Measurements from ENCODE around the gene KAZN.

The KAZN gene

DNA sequence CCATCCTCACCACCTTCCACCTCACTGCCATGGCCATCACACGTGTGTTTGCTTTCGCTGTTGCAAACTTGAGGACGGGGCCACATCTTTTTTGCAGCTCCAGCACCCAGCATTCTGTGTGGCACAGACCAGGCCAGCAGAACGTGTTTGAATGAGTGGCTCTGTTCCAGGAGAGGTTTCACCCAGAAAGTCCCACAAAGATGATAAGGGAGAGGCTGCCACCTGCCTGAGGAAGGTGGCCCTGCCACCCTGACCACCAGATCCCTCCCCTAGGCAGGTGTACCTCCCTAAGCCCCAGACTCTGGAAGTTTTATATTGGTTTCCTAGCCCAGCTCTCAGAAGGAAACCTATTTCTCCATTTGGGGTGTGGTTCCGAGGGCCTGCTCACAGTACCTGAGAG lies 252.1 kb downstream of the KAZN start:
- no peak overlapping the region for H3K27ac ChIP-seq (ENCODE audit: low read length, poor library complexity, severe bottlenecking)
- H3K79me1 ChIP-seq (replicated peaks; ENCODE audit: low read length, poor library complexity, severe bottlenecking) = no peaks in the 10 kb centered on the region
- peaks cover 0 to 7% of the 10 kb centered on the region in 2 experiments for H3K27me3 ChIP-seq (ENCODE audit: control insufficient read depth in 1 of 2, insufficient read depth in 1 of 2, low read length in 2 of 2)
- no peak overlapping the region for H3K14ac ChIP-seq (ENCODE audit: low read length in 2 of 2)
- no peaks in the 10 kb centered on the region for H3K4me1 ChIP-seq (ENCODE audit: control insufficient read depth, insufficient read depth, low read depth, low read length)
- H4K91ac ChIP-seq (ENCODE audit: low read length) = no peak overlapping the region
- H2BK5ac ChIP-seq (ENCODE audit: low read depth, low read length, poor library complexity, severe bottlenecking) = no peak overlapping the region
- H2BK120ac ChIP-seq (ENCODE audit: low read depth, low read length) = no peak overlapping the region
- no peak for DNase-seq
- H3K4me2 ChIP-seq (ENCODE audit: low read length, poor library complexity, severe bottlenecking) = no peak overlapping the region
- H3K36me3 ChIP-seq (ENCODE audit: control insufficient read depth in 1 of 2, insufficient read depth in 2 of 2, low read depth in 1 of 2, low read length in 2 of 2) = no peaks in the 10 kb centered on the region
- WGBS = 94% methylated on average over 5 of the region's 5 CpGs
- H3K4ac ChIP-seq (ENCODE audit: low read depth in 1 of 2, low read length in 2 of 2) = no peak overlapping the region
- H3K9me3 ChIP-seq (ENCODE audit: control insufficient read depth, low read length) = no peaks in the 10 kb centered on the region
- H3K23ac ChIP-seq (ENCODE audit: low read length in 2 of 2) = no peak overlapping the region
- H3K18ac ChIP-seq (ENCODE audit: low read depth in 1 of 2, low read length in 2 of 2) = no peak overlapping the region
- H3K9ac ChIP-seq (ENCODE audit: low read length) = no peak overlapping the region
- H2AFZ ChIP-seq (ENCODE audit: low read depth, low read length) = no peak overlapping the region
- no peak overlapping the region for H3K4me3 ChIP-seq (ENCODE audit: insufficient read depth in 1 of 2, low read depth in 1 of 2, low read length in 2 of 2)
- H2BK12ac ChIP-seq (ENCODE audit: low read length in 2 of 2) = no peak overlapping the region
- H2BK15ac ChIP-seq (ENCODE audit: low read depth, poor library complexity, severe bottlenecking) = no peak overlapping the region
- H4K8ac ChIP-seq (ENCODE audit: low read length) = no peak overlapping the region
- no peak overlapping the region for H2AK5ac ChIP-seq (ENCODE audit: low read length, severe bottlenecking)

DNA sequence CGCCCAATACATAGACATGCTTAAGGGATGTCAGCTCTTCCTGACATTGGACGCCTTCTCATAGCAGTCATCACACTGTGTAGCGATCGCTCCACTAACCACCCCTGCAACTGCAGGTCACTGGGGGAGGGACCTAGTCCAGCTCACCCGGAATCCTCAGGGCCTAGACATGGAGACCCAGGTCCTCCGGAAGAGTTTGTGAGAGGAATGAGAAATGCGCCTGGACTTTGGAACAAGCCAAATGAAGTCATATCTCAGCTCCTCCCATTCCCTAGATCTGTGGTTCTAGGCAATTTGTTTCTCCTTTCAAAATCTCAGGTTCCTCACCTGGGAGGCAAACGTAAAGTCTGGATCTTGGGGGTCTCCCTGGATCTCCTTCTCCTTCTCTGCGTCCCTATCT lies 253.3 kb downstream of the KAZN start:
- Histone ChIP-seq H3K36me3 (ENCODE audit: control insufficient read depth in 1 of 2, insufficient read depth in 2 of 2, low read depth in 1 of 2, low read length in 2 of 2) (no peaks in the 10 kb centered on the region), H3K18ac (ENCODE audit: low read depth in 1 of 2, low read length in 2 of 2) (no peak overlapping the region), H2BK5ac (ENCODE audit: low read depth, low read length, poor library complexity, severe bottlenecking) (no peak overlapping the region), H3K79me1 (replicated peaks; ENCODE audit: low read length, poor library complexity, severe bottlenecking) (no peaks in the 10 kb centered on the region), H3K4me3 (ENCODE audit: insufficient read depth in 1 of 2, low read depth in 1 of 2, low read length in 2 of 2) (no peak overlapping the region), H4K8ac (ENCODE audit: low read length) (no peak overlapping the region), H2BK15ac (ENCODE audit: low read depth, poor library complexity, severe bottlenecking) (no peak overlapping the region), H3K23ac (ENCODE audit: low read length in 2 of 2) (no peak overlapping the region), H3K27ac (ENCODE audit: low read length, poor library complexity, severe bottlenecking) (no peak overlapping the region), H2AK5ac (ENCODE audit: low read length, severe bottlenecking) (no peak overlapping the region), H2BK12ac (ENCODE audit: low read length in 2 of 2) (no peak overlapping the region), H3K4me1 (ENCODE audit: control insufficient read depth, insufficient read depth, low read depth, low read length) (no peaks in the 10 kb centered on the region), H3K9me3 (ENCODE audit: control insufficient read depth, low read length) (no peaks in the 10 kb centered on the region), H3K4ac (ENCODE audit: low read depth in 1 of 2, low read length in 2 of 2) (no peak overlapping the region), H3K14ac (ENCODE audit: low read length in 2 of 2) (no peak overlapping the region), H3K4me2 (ENCODE audit: low read length, poor library complexity, severe bottlenecking) (no peak overlapping the region), H3K9ac (ENCODE audit: low read length) (no peak overlapping the region), H4K91ac (ENCODE audit: low read length) (no peak overlapping the region), H3K27me3 (ENCODE audit: control insufficient read depth in 1 of 2, insufficient read depth in 1 of 2, low read length in 2 of 2) (peaks cover 0 to 9% of the 10 kb centered on the region in 2 experiments), H2BK120ac (ENCODE audit: low read depth, low read length) (no peak overlapping the region), H2AFZ (ENCODE audit: low read depth, low read length) (no peak overlapping the region)
- DNase-seq = no peak
- 93% methylated on average over 8 of the region's 9 CpGs for WGBS

DNA sequence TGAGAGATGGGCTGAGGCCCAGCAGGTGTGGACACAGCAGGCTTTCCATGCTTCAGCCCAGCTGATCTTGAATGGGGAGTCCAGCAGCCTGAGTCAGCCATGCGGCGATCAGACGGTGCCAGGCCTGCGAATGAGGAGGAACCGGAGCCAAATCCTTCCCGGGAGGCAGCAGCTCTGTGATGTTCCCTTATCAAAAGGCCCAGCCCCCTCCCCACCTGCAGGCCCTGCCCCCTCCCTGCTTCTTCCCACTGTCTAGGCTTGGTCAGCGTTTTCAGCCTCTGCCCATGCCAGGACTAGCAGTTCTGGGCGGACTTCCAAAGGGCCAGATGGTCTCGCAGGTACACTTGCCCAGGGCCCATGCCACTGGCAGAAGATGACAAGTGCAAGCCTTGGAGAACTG lies 253.8 kb downstream of the KAZN start:
- Histone ChIP-seq H3K23ac (ENCODE audit: low read length in 2 of 2) (no peak overlapping the region), H3K4me2 (ENCODE audit: low read length, poor library complexity, severe bottlenecking) (no peak overlapping the region), H4K91ac (ENCODE audit: low read length) (no peak overlapping the region), H3K79me1 (replicated peaks; ENCODE audit: low read length, poor library complexity, severe bottlenecking) (no peaks in the 10 kb centered on the region), H2AK5ac (ENCODE audit: low read length, severe bottlenecking) (no peak overlapping the region), H3K4ac (ENCODE audit: low read depth in 1 of 2, low read length in 2 of 2) (no peak overlapping the region), H3K4me3 (ENCODE audit: insufficient read depth in 1 of 2, low read depth in 1 of 2, low read length in 2 of 2) (no peak overlapping the region), H3K9me3 (ENCODE audit: control insufficient read depth, low read length) (no peaks in the 10 kb centered on the region), H3K9ac (ENCODE audit: low read length) (no peak overlapping the region), H3K18ac (ENCODE audit: low read depth in 1 of 2, low read length in 2 of 2) (no peak overlapping the region), H2BK15ac (ENCODE audit: low read depth, poor library complexity, severe bottlenecking) (no peak overlapping the region), H3K4me1 (ENCODE audit: control insufficient read depth, insufficient read depth, low read depth, low read length) (no peaks in the 10 kb centered on the region), H2BK12ac (ENCODE audit: low read length in 2 of 2) (no peak overlapping the region), H3K27me3 (ENCODE audit: control insufficient read depth in 1 of 2, insufficient read depth in 1 of 2, low read length in 2 of 2) (peaks cover 0 to 10% of the 10 kb centered on the region in 2 experiments), H2BK120ac (ENCODE audit: low read depth, low read length) (no peak overlapping the region), H3K14ac (ENCODE audit: low read length in 2 of 2) (no peak overlapping the region), H2BK5ac (ENCODE audit: low read depth, low read length, poor library complexity, severe bottlenecking) (no peak overlapping the region), H2AFZ (ENCODE audit: low read depth, low read length) (no peak overlapping the region), H4K8ac (ENCODE audit: low read length) (no peak overlapping the region), H3K27ac (ENCODE audit: low read length, poor library complexity, severe bottlenecking) (no peak overlapping the region), H3K36me3 (ENCODE audit: control insufficient read depth in 1 of 2, insufficient read depth in 2 of 2, low read depth in 1 of 2, low read length in 2 of 2) (no peaks in the 10 kb centered on the region)
- 83% methylated on average over 9 of the region's 9 CpGs for WGBS
- DNase-seq = no peak

DNA sequence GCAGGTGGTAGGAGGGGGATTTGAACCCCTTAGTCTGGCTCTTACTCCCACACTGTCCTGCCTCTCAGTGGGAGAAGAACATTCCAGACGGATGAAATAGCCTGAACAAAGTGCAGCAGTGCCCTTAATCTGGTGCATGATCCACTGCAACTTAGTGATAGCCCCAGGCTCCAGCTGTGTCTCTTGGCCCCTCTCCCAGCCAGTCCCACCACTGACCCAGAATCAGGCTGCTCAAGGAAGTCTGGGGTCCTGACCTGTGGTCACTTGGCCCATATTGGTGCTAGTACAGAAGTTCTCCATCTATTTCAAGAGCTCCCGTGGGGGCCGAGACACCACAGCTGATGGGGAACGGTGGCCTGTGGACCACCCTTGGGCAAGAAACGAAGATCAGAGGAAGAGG lies 255.0 kb downstream of the KAZN start:
- H3K4me1 ChIP-seq (ENCODE audit: control insufficient read depth, insufficient read depth, low read depth, low read length) = no peaks in the 10 kb centered on the region
- no peak overlapping the region for H2BK120ac ChIP-seq (ENCODE audit: low read depth, low read length)
- no peak overlapping the region for H3K4ac ChIP-seq (ENCODE audit: low read depth in 1 of 2, low read length in 2 of 2)
- H3K9ac ChIP-seq (ENCODE audit: low read length) = no peak overlapping the region
- no peak overlapping the region for H2BK15ac ChIP-seq (ENCODE audit: low read depth, poor library complexity, severe bottlenecking)
- no peak overlapping the region for H2BK12ac ChIP-seq (ENCODE audit: low read length in 2 of 2)
- H3K36me3 ChIP-seq (ENCODE audit: control insufficient read depth in 1 of 2, insufficient read depth in 2 of 2, low read depth in 1 of 2, low read length in 2 of 2) = no peaks in the 10 kb centered on the region
- no peak overlapping the region for H3K4me2 ChIP-seq (ENCODE audit: low read length, poor library complexity, severe bottlenecking)
- H2AFZ ChIP-seq (ENCODE audit: low read depth, low read length) = no peak overlapping the region
- H3K9me3 ChIP-seq (ENCODE audit: control insufficient read depth, low read length) = no peaks in the 10 kb centered on the region
- no peak overlapping the region for H3K27ac ChIP-seq (ENCODE audit: low read length, poor library complexity, severe bottlenecking)
- no peak overlapping the region for H2BK5ac ChIP-seq (ENCODE audit: low read depth, low read length, poor library complexity, severe bottlenecking)
- no peak for DNase-seq
- H3K79me1 ChIP-seq (replicated peaks; ENCODE audit: low read length, poor library complexity, severe bottlenecking) = no peaks in the 10 kb centered on the region
- H3K18ac ChIP-seq (ENCODE audit: low read depth in 1 of 2, low read length in 2 of 2) = no peak overlapping the region
- no peak overlapping the region for H2AK5ac ChIP-seq (ENCODE audit: low read length, severe bottlenecking)
- no peak overlapping the region for H3K23ac ChIP-seq (ENCODE audit: low read length in 2 of 2)
- no peak overlapping the region for H3K14ac ChIP-seq (ENCODE audit: low read length in 2 of 2)
- 81% methylated on average over 5 of the region's 5 CpGs for WGBS
- H3K4me3 ChIP-seq (ENCODE audit: insufficient read depth in 1 of 2, low read depth in 1 of 2, low read length in 2 of 2) = no peak overlapping the region
- no peak overlapping the region for H4K91ac ChIP-seq (ENCODE audit: low read length)
- H3K27me3 ChIP-seq (ENCODE audit: control insufficient read depth in 1 of 2, insufficient read depth in 1 of 2, low read length in 2 of 2) = peaks cover 0 to 10% of the 10 kb centered on the region in 2 experiments
- H4K8ac ChIP-seq (ENCODE audit: low read length) = no peak overlapping the region
